GM12878 (cell line): Measurements from ENCODE around the gene PRR22. TPM values are rescaled to one million over a fixed set of nuclear protein-coding genes. Genes with fewer than 3 reads are reported as not detected.

ENCODE experiments used
- ATAC-seq: fragments of 200-7000 bp; cut with Tn5 transposase; 3 replicates; pipeline ENCODE4 v1.9.1; 2020; ENCODE audit warnings: mild to moderate bottlenecking, moderate library complexity
- BruUV-seq: library from RNA; stranded (reverse); fragments of 400-500 nt; replicated peaks from 2 replicates; lab custom pipeline; 2021; lab: Mats Ljungman, UMichigan
- CTCF ChIA-PET: fragments of 300-600 bp; sonication (Branson Sonifier 250); formaldehyde crosslinking; extraction: SDS; loops from one replicate; lab custom pipeline; 2021; ENCODE audit warnings: inconsistent platforms; lab: Yijun Ruan, JAX
- POLR2A ChIA-PET: fragments of 350-600 bp; formaldehyde crosslinking; extraction: SDS; loops from one replicate; lab custom pipeline; 2021; ENCODE audit warnings: inconsistent platforms; lab: Charles Lee
- RAD21 ChIA-PET: fragments of 300-600 bp; sonication (Branson Sonifier 250); formaldehyde crosslinking; loops from one replicate; lab custom pipeline; 2023; ENCODE audit warnings: antibody characterized with exemption; ENCODE audit not compliant: unreplicated experiment; lab: Charles Lee
- SMC1A ChIA-PET: fragments of 300-600 bp; sonication (Branson Sonifier 250); formaldehyde crosslinking; loops from one replicate; lab custom pipeline; 2023; ENCODE audit not compliant: unreplicated experiment, uncharacterized antibody; lab: Charles Lee
- DNase-seq: peaks from one replicate; pipeline ENCODE4 v3.0.0-alpha.2; 2011; ENCODE audit warnings: low read depth, low spot score
- FAIRE-seq: peaks from 3 replicates; lab custom pipeline; 2011; peaks lifted over from hg19 to GRCh38; lab: Jason Lieb, UNC
- H2AFZ ChIP-seq: 2 replicates; pipeline ENCODE4 v1.6.0; 2011; ENCODE audit warnings: low read depth, low read length, control low read depth; ENCODE audit not compliant: control insufficient read depth
- H3K27ac ChIP-seq: 2 replicates; pipeline ENCODE4 v1.5.1; 2011; ENCODE audit warnings: control low read depth; ENCODE audit not compliant: control insufficient read depth, insufficient read depth
- H3K27me3 ChIP-seq, 2 experiments: replicated peaks in 1 of 2; 2 replicates each; pipeline versions ENCODE4 v1.6.0 to v1.6.1; 2011; ENCODE audit warnings: low read length in 1 of 2; ENCODE audit not compliant: control insufficient read depth in 2 of 2, insufficient read depth in 2 of 2
- H3K36me3 ChIP-seq, 2 experiments: 2 replicates each; pipeline ENCODE4 v1.5.1; 2011; ENCODE audit warnings: low read length in 1 of 2; ENCODE audit not compliant: control insufficient read depth in 2 of 2, insufficient read depth in 2 of 2
- H3K4me1 ChIP-seq: 2 replicates; pipeline ENCODE4 v1.6.1; 2011; ENCODE audit warnings: mild to moderate bottlenecking, low read length, moderate library complexity, mixed read lengths; ENCODE audit not compliant: control insufficient read depth, insufficient read depth
- H3K4me2 ChIP-seq: 2 replicates; pipeline ENCODE4 v1.6.0; 2011; ENCODE audit warnings: control low read depth; ENCODE audit not compliant: control insufficient read depth, insufficient read depth
- H3K4me3 ChIP-seq: fragments of 200-600 bp; sonication (generic); 2 replicates; pipeline ENCODE4 v1.5.1; 2016
- H3K79me2 ChIP-seq: 2 replicates; pipeline ENCODE4 v1.6.0; 2011; ENCODE audit warnings: low read length; ENCODE audit not compliant: control insufficient read depth, insufficient read depth
- H3K9ac ChIP-seq: 2 replicates; pipeline ENCODE4 v1.8.0; 2011; ENCODE audit warnings: low read length, control low read depth, mixed read lengths; ENCODE audit not compliant: control insufficient read depth, insufficient read depth
- H3K9me3 ChIP-seq: replicated peaks from 3 replicates; pipeline ENCODE4 v1.5.1; 2011; ENCODE audit warnings: mild to moderate bottlenecking, low read length; ENCODE audit not compliant: control insufficient read depth, insufficient read depth
- H4K20me1 ChIP-seq: 2 replicates; pipeline ENCODE4 v1.6.0; 2011; ENCODE audit not compliant: control insufficient read depth, insufficient read depth
- ESRRA ChIP-seq: IDR thresholded peaks from 2 replicates; pipeline ENCODE4 v1.6.1; 2012; ENCODE audit warnings: mild to moderate bottlenecking, low read length, improper control_type of control experiment
- JUNB ChIP-seq: IDR thresholded peaks from 2 replicates; pipeline ENCODE4 v1.6.1; 2016; ENCODE audit warnings: antibody characterized with exemption, mild to moderate bottlenecking
- SIN3A ChIP-seq: IDR thresholded peaks from 2 replicates; pipeline ENCODE4 v1.6.1; 2012; ENCODE audit warnings: low read depth, low read length, improper control_type of control experiment
- ZBTB33 ChIP-seq: fragments of 450-650 bp; IDR thresholded peaks from 2 replicates; pipeline ENCODE4 v1.6.1; 2017; ENCODE audit warnings: mild to moderate bottlenecking
- ZNF217 ChIP-seq: fragments of 450-650 bp; IDR thresholded peaks from 2 replicates; pipeline ENCODE4 v1.6.1; 2017; ENCODE audit warnings: antibody characterized with exemption, mild to moderate bottlenecking
- WGBS: methylation state at CpG from one replicate; pipeline ENCODE4 v1.1.6; 2016; ENCODE audit warnings: low lambda C conversion rate; ENCODE audit not compliant: insufficient replicate concordance, insufficient coverage; ENCODE audit errors: missing lambda C conversion rate; 5-methylcytosine and 5-hydroxymethylcytosine counted together
- in situ Hi-C: fragments of 300-500 bp; cut with MboI; formaldehyde crosslinking; loops from 9 replicates; pipeline ENCODE4 v1.14.3; 2018; ENCODE audit warnings: mixed read lengths
- intact Hi-C: fragments of 100-400 bp; cut with micrococcal nuclease; formaldehyde crosslinking; loops from one replicate; pipeline ENCODE4 v1.14.2; 2022; ENCODE audit not compliant: unreplicated experiment
- polyA plus RNA-seq, 11 experiments: library from polyadenylated mRNA; depleted of rRNA in 4 of 11; unstranded in 6 of 11; stranded (reverse) in 5 of 11; fragments of >200 nt; fragmentation: Nextera tagmentation in 4 of 11; fragmentation: Illumina TruSeq in 1 of 11; extraction: Ambion mirVana in 4 of 11; extraction: Trizol in 1 of 11; gene quantifications; 1 replicate in 1 of 11; 2 replicates in 10 of 11; pipeline versions ENCODE4 v1.2.1 to v1.2.3, GENCODE V29; 2011 to 2016; ENCODE audit warnings: inconsistent platforms in 2 of 11, missing spikeins in 2 of 11, low read depth in 1 of 11
- total RNA-seq, 4 experiments: library from RNA; depleted of rRNA in 3 of 4; stranded (reverse); fragments of >200 nt in 3 of 4; fragmentation: Illumina TruSeq in 1 of 4; extraction: Trizol in 1 of 4; gene quantifications; 2 replicates each; pipeline versions ENCODE4 v1.2.1 to v1.2.3, GENCODE V29; 2013 to 2021
- TF ChIP-seq, protein P1 (sequence below): fragments of 450-650 bp; IDR thresholded peaks from 2 replicates; pipeline ENCODE4 v1.6.1; 2017; ENCODE audit warnings: borderline replicate concordance

The PRR22 gene
- total and polyA plus RNA-seq, 10 of the 15 experiments (the other 5 are each of a cell fraction or from before 2014, with no cell fraction given): 0.31 to 4.4 (median 1.3) TPM; not detected in 2

DNA sequence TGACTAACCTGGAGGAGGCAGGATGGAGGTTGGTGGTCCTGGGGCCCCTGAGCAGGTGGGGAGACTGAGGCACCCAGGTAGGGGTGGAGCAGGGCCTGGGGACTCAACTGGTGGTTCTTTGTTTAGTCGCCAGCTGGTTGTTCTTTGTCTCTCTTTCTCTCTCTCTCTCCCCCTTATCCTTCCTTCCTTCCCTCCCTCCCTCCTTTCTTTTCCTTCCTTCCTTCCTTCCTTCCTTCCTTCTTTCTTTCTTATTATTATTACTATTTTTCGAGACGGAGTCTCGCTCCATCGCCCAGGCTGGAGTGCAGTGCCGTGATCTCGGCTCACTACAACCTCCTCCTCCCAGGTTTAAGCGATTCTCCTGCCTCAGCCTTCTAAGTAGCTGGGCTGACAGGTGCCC is 13.7 kb upstream of the PRR22 start:
- H3K9me3 ChIP-seq: no peaks in the 10 kb centered on the region
- DNase-seq: no peak
- no peak overlapping the region for H3K4me2 ChIP-seq
- no peaks in the 10 kb centered on the region for H3K36me3 ChIP-seq
- ChIA-PET SMC1A (no interaction called here), RAD21 (no interaction called here), POLR2A (no interaction called here), CTCF (no interaction called here)
- in situ Hi-C loops: no loop called here
- no peaks in the 10 kb centered on the region; a peak in 1 of 4 replicates for H3K27me3 ChIP-seq
- H3K4me3 ChIP-seq: no peak overlapping the region
- no peaks in the 10 kb centered on the region for H4K20me1 ChIP-seq
- TF ChIP-seq JUNB (no peak), SIN3A (no peak), ZBTB33 (no peak), ZNF217 (no peak), ESRRA (no peak)
- TF ChIP-seq, protein P1, sequence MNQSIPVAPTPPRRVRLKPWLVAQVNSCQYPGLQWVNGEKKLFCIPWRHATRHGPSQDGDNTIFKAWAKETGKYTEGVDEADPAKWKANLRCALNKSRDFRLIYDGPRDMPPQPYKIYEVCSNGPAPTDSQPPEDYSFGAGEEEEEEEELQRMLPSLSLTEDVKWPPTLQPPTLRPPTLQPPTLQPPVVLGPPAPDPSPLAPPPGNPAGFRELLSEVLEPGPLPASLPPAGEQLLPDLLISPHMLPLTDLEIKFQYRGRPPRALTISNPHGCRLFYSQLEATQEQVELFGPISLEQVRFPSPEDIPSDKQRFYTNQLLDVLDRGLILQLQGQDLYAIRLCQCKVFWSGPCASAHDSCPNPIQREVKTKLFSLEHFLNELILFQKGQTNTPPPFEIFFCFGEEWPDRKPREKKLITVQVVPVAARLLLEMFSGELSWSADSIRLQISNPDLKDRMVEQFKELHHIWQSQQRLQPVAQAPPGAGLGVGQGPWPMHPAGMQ: no peak
- no peak for FAIRE-seq
- no peak overlapping the region for H3K27ac ChIP-seq
- H3K4me1 ChIP-seq: peaks cover 1% of the 10 kb centered on the region
- no peak overlapping the region for H2AFZ ChIP-seq
- WGBS: 40% methylated on average over 8 of the region's 8 CpGs
- ATAC-seq: no peak
- no TSS peak for BruUV-seq
- H3K79me2 ChIP-seq: no peaks in the 10 kb centered on the region
- intact Hi-C loops: no loop called here
- no peak overlapping the region for H3K9ac ChIP-seq
